Naive thymus-derived CD8-positive, alpha-beta T cell (primary cell): ENCODE results near the gene ATXN7L2. TPM values are rescaled to one million over a fixed set of nuclear protein-coding genes. Genes with fewer than 3 reads are reported as not detected.
"Not testable (repeated sequence)": the region's sequence is repeated elsewhere in the genome, so short reads cannot be mapped to it uniquely, and the experiment has no call there.

Experiments
- ATAC-seq, 2 donors: fragments of 150-1000 bp; cut with Tn5 transposase in 1 of 2; sonication (Bioruptor Pico), chemical (Tn5 transposase) in 1 of 2; 1 replicate in 1 of 2; 2 replicates in 1 of 2; pipeline ENCODE4 v1.10.0; 2021; ENCODE audit warnings: mild to moderate bottlenecking in 2 of 2, moderate library complexity in 2 of 2
- POLR2A ChIA-PET: fragments of 350-600 bp; sonication (Branson Sonifier 250); formaldehyde crosslinking; loops from one replicate; lab custom pipeline; 2021; ENCODE audit warnings: antibody characterized with exemption; lab: Charles Lee
- DNase-seq, 10 donors: peaks; one replicate each; pipeline versions ENCODE4 v3.0.0 to v3.0.0-alpha.2; 2020 to 2022
- H3K27ac Mint-ChIP-seq, 10 donors: one replicate each; pipeline ENCODE4 v1.8.0; 2020 to 2022; ENCODE audit warnings: mild to moderate bottlenecking in 10 of 10, mixed read lengths in 10 of 10, moderate library complexity in 4 of 10, inconsistent platforms in 1 of 10
- H3K27me3 Mint-ChIP-seq, 5 donors: one replicate each; pipeline ENCODE4 v1.8.0; 2021 to 2022; ENCODE audit warnings: mixed read lengths in 5 of 5
- H3K36me3 Mint-ChIP-seq, 3 donors: one replicate each; pipeline ENCODE4 v1.8.0; 2020 to 2022; ENCODE audit warnings: mixed read lengths in 3 of 3, mild to moderate bottlenecking in 2 of 3, inconsistent platforms in 1 of 3
- H3K4me1 Mint-ChIP-seq, 4 donors: one replicate each; pipeline ENCODE4 v1.8.0; 2021 to 2022; ENCODE audit warnings: mixed read lengths in 4 of 4
- H3K4me3 Mint-ChIP-seq, 10 donors: one replicate each; pipeline ENCODE4 v1.8.0; 2020 to 2022; ENCODE audit warnings: mild to moderate bottlenecking in 10 of 10, mixed read lengths in 10 of 10, moderate library complexity in 6 of 10, inconsistent platforms in 1 of 10
- H3K9me3 Mint-ChIP-seq, 9 donors: one replicate each; pipeline ENCODE4 v1.8.0; 2020 to 2022; ENCODE audit warnings: mixed read lengths in 9 of 9, mild to moderate bottlenecking in 3 of 9, inconsistent platforms in 1 of 9, moderate library complexity in 1 of 9
- polyA plus RNA-seq, 3 donors: library from polyadenylated mRNA; unstranded; fragments of 300-500 nt; fragmentation: Illumina TruSeq; gene quantifications; one replicate each; pipeline ENCODE4 v1.2.3, GENCODE V29; 2021
- total RNA-seq, 8 experiments: library from RNA in 2 of 8; stranded (reverse) in 2 of 8; gene quantifications; one replicate each; pipeline ENCODE4 v1.2.3 and lab custom pipeline; 2021 to 2026

Gene ATXN7L2
- total and polyA plus RNA-seq, 5 experiments from 2014 or later: 4.3 to 14.1 (median 10.7) TPM

GRCh38 chr1:109466452-109467300 is 17.0 kb upstream of the ATXN7L2 start, which contains the start of gene SYPL2:
Gene SYPL2, plus strand, starts transcription at chr1:109466546. Its CDS starts 298 bp downstream, at chr1:109466844.
- H3K27ac Mint-ChIP-seq: peak within 1 kb of the TSS in 2 of 10 donors; percentile 7 to 58

GRCh38 chr1:109467301-109467777 is 16.4 kb upstream of the ATXN7L2 start:
- no peaks in the 10 kb centered on the region for H3K36me3 Mint-ChIP-seq
- peaks cover 30 to 75% (median 52%) of the 10 kb centered on the region in 5 donors for H3K27me3 Mint-ChIP-seq
- H3K4me1 Mint-ChIP-seq: peaks cover 5 to 24% (median 11%) of the 10 kb centered on the region in 4 donors
- POLR2A ChIA-PET: no interaction called here
- H3K4me3 Mint-ChIP-seq: peak overlapping the region; percentile 28 to 83 (median 70)
- ATAC-seq (peak in 1 of 2 donors; percentile 36), DNase-seq (no peak)
- peak overlapping the region in 2 of 10 donors; percentile 7 to 58 for H3K27ac Mint-ChIP-seq
- H3K9me3 Mint-ChIP-seq: peaks cover 0 to 2% (median 0%) of the 10 kb centered on the region in 9 donors

More at GRCh38 chr1:109466452-109467300, 17.0 kb upstream of the ATXN7L2 start, which contains the start of gene SYPL2:
- peaks cover 35 to 78% (median 52%) of the 10 kb centered on the region in 5 donors for H3K27me3 Mint-ChIP-seq
- POLR2A ChIA-PET: no interaction called here
- H3K4me1 Mint-ChIP-seq: peaks cover 5 to 24% (median 11%) of the 10 kb centered on the region in 4 donors
- DNase-seq: peak in 4 of 10 donors; percentile 21 to 22 (median 21)
- no peaks in the 10 kb centered on the region for H3K36me3 Mint-ChIP-seq
- peaks cover 0 to 2% (median 0%) of the 10 kb centered on the region in 9 donors for H3K9me3 Mint-ChIP-seq
- peak; percentile 46 to 71 for ATAC-seq
- H3K4me3 Mint-ChIP-seq: peak within 1 kb of the TSS; percentile 66 to 88 (median 78)

DNA sequence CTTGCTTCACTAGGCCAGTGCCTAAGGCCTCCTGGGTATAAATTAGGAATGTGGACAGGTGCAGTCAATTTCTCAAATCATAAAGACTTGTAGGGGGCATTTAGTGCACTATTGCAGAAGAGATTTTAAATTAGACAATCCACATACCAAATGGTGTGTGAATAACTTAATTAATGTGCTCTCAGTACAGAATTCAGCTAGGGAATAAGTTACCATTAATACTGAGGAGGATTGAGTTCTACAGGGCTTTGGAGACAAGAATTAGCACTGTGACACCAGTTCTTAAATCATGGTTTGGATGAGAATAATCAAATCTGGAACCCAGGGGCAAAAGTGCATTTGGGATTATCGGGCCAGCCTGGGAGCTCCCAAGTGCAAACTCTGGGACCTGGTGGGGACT is 15.6 kb upstream of the ATXN7L2 start:
- POLR2A ChIA-PET: no interaction called here
- Mint-ChIP-seq H3K4me3 (peak overlapping the region in 7 of 10 donors; percentile 10 to 78 (median 65)), H3K9me3 (peaks cover 0 to 2% (median 0%) of the 10 kb centered on the region in 9 donors), H3K27me3 (peaks cover 26 to 72% (median 54%) of the 10 kb centered on the region in 5 donors), H3K36me3 (no peaks in the 10 kb centered on the region), H3K27ac (no peak overlapping the region), H3K4me1 (peaks cover 5 to 24% (median 11%) of the 10 kb centered on the region in 4 donors)
- DNase-seq (no peak), ATAC-seq (no peak)

GRCh38 chr1:109468903-109469302 is 14.8 kb upstream of the ATXN7L2 start:
- peaks cover 0 to 2% (median 0%) of the 10 kb centered on the region in 9 donors for H3K9me3 Mint-ChIP-seq
- DNase-seq (no peak), ATAC-seq (no peak)
- POLR2A ChIA-PET: interaction anchor here (0.7 to 0.8 kb wide), 2 partner anchors 8 to 63 kb away, joined by 3 read pairs; no protein-coding TSS in a partner anchor
- H3K27me3 Mint-ChIP-seq: peaks cover 26 to 76% (median 57%) of the 10 kb centered on the region in 5 donors
- no peaks in the 10 kb centered on the region for H3K36me3 Mint-ChIP-seq
- H3K4me1 Mint-ChIP-seq: peaks cover 5 to 24% (median 11%) of the 10 kb centered on the region in 4 donors
- H3K27ac Mint-ChIP-seq: no peak overlapping the region
- no peak overlapping the region for H3K4me3 Mint-ChIP-seq

- no peak for DNase-seq
- Mint-ChIP-seq H3K4me3 (no peak overlapping the region), H3K36me3 (no peaks in the 10 kb centered on the region), H3K4me1 (peaks cover 5 to 24% (median 11%) of the 10 kb centered on the region in 4 donors), H3K27ac (no peak overlapping the region), H3K27me3 (peaks cover 21 to 69% (median 55%) of the 10 kb centered on the region in 5 donors), H3K9me3 (peaks cover 0 to 2% (median 0%) of the 10 kb centered on the region in 9 donors)
- no peak for ATAC-seq
- POLR2A ChIA-PET: no interaction called here
These were observed 13.5 kb upstream of the ATXN7L2 start for GRCh38 chr1:109470245-109470644.

- Mint-ChIP-seq H3K36me3 (peaks cover 0 to 4% (median 0%) of the 10 kb centered on the region in 3 donors), H3K27me3 (peaks cover 14 to 76% (median 54%) of the 10 kb centered on the region in 5 donors), H3K4me1 (peaks cover 0 to 13% (median 3%) of the 10 kb centered on the region in 4 donors), H3K4me3 (no peak overlapping the region), H3K27ac (no peak overlapping the region), H3K9me3 (no peaks in the 10 kb centered on the region)
- POLR2A ChIA-PET: interaction anchor here (0.7 to 1.5 kb wide), 2 partner anchors 10 to 11 kb away, joined by 5 to 6 read pairs; partner anchors contain the start of gene ATXN7L2
- ATAC-seq: no peak
- no peak for DNase-seq
These were observed 10.9 kb upstream of the ATXN7L2 start for GRCh38 chr1:109472779-109473178.

DNA sequence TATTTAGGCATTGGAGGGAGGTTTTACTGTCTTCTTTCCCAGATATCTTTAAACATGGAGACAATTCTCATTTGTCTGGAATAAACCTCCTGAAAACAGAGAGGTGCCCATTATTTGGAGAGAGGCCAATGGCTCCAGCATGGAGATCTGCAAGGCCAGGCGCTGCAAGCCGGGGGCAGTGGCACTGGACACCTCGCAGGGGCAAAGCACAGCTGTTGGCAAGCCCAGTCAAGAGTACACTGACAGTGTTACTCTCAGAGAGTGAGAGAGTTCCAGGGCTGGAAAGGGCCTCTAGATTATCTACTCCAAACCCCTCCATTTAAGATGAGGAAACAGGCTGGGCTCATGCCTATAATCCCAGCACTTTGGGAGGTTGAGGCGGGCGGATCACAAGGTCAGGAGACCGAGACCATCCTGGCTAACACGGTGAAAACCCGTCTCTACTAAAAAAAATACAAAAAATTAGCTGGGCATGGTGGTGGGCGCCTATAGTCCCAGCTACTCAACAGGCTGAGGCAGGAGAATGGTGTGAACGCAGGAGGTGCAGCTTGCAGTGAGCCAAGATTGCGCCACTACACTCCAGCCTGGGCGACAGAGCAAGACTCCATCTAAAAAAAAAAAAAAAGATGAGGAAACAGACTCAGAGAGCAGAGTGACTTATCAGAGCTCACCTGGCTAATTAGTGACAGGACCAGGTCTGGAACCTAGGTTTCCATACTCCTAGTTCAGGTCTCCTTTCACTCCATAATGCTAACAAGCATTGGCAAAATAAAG is 10.2 kb upstream of the ATXN7L2 start:
- H3K4me1 Mint-ChIP-seq, H3K9me3 Mint-ChIP-seq, DNase-seq, ATAC-seq, H3K36me3 Mint-ChIP-seq, H3K4me3 Mint-ChIP-seq, H3K27ac Mint-ChIP-seq: not testable (repeated sequence)
- H3K27me3 Mint-ChIP-seq: peaks cover 7 to 76% (median 57%) of the 10 kb centered on the region in 5 donors
- POLR2A ChIA-PET: interaction anchor here (1.5 kb wide), 1 partner anchor 10 kb away, joined by 6 read pairs; the partner anchor contains the start of gene ATXN7L2

DNA sequence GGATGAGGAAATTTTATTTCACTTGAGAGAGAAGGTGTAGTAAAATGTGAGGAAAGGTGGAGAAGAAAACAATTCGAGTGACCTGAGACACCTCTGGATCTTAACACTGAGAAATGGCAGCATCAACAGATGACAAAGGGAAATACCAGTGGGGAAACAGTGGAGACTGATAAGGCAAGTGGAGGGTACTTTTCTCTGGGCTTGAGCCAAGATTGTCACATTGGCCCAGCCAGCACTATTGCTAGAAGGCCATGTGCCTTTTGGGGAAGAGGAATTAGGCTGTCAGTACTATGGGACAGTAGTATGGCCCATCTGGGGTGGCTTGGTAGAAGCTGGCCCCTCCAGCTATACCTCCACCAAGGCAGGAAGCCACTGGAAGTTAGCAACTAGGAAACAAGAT is 9.0 kb upstream of the ATXN7L2 start:
- peaks cover 0 to 4% (median 0%) of the 10 kb centered on the region in 3 donors for H3K36me3 Mint-ChIP-seq
- POLR2A ChIA-PET: no interaction called here
- DNase-seq (no peak), ATAC-seq (no peak)
- peaks cover 7 to 86% (median 61%) of the 10 kb centered on the region in 5 donors for H3K27me3 Mint-ChIP-seq
- H3K4me3 Mint-ChIP-seq: no peak overlapping the region
- peaks cover 0 to 7% (median 2%) of the 10 kb centered on the region in 4 donors for H3K4me1 Mint-ChIP-seq
- H3K27ac Mint-ChIP-seq: no peak overlapping the region
- no peaks in the 10 kb centered on the region for H3K9me3 Mint-ChIP-seq

- peaks cover 0 to 7% (median 2%) of the 10 kb centered on the region in 4 donors for H3K4me1 Mint-ChIP-seq
- H3K27ac Mint-ChIP-seq: no peak overlapping the region
- POLR2A ChIA-PET: no interaction called here
- DNase-seq (no peak), ATAC-seq (no peak)
- no peak overlapping the region for H3K4me3 Mint-ChIP-seq
- peaks cover 0 to 4% (median 0%) of the 10 kb centered on the region in 3 donors for H3K36me3 Mint-ChIP-seq
- no peaks in the 10 kb centered on the region for H3K9me3 Mint-ChIP-seq
- peaks cover 7 to 83% (median 57%) of the 10 kb centered on the region in 5 donors for H3K27me3 Mint-ChIP-seq
These were observed 8.4 kb upstream of the ATXN7L2 start for GRCh38 chr1:109475261-109475660.

DNA sequence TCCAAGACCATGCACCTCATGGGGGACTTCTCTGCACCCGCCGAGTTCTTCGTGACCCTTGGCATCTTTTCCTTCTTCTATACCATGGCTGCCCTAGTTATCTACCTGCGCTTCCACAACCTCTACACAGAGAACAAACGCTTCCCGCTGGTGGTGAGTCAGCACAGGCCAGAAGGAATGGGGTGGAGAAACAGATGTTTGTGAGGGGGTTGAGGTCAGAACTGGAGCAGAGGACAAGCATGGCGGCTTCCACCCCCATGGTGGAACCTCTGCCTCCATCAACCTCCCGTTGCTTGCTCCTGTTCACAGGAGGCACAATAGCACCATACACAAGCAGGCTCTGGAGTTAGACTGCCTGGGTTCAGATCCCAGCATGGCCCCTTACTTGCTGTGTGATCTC is 6.9 kb upstream of the ATXN7L2 start:
- Mint-ChIP-seq H3K4me3 (no peak overlapping the region), H3K27me3 (peaks cover 4 to 68% (median 46%) of the 10 kb centered on the region in 5 donors), H3K27ac (no peak overlapping the region), H3K36me3 (peaks cover 0 to 4% (median 0%) of the 10 kb centered on the region in 3 donors), H3K4me1 (peaks cover 0 to 7% (median 2%) of the 10 kb centered on the region in 4 donors), H3K9me3 (no peaks in the 10 kb centered on the region)
- POLR2A ChIA-PET: no interaction called here
- DNase-seq: no peak
- ATAC-seq: no peak

- H3K27me3 Mint-ChIP-seq: peaks cover 4 to 63% (median 40%) of the 10 kb centered on the region in 5 donors
- no peak overlapping the region for H3K27ac Mint-ChIP-seq
- no peak for ATAC-seq
- peaks cover 3 to 15% (median 9%) of the 10 kb centered on the region in 4 donors for H3K4me1 Mint-ChIP-seq
- peaks cover 0 to 4% (median 0%) of the 10 kb centered on the region in 3 donors for H3K36me3 Mint-ChIP-seq
- no peak for DNase-seq
- H3K4me3 Mint-ChIP-seq: no peak overlapping the region
- H3K9me3 Mint-ChIP-seq: no peaks in the 10 kb centered on the region
- POLR2A ChIA-PET: no interaction called here
These were observed 5.9 kb upstream of the ATXN7L2 start for GRCh38 chr1:109477821-109478220.

GRCh38 chr1:109478806-109479205 is 4.9 kb upstream of the ATXN7L2 start:
- POLR2A ChIA-PET: interaction anchor here (1.2 kb wide), 1 partner anchor 70 kb away, joined by 4 read pairs; the partner anchor contains the start of gene GNAI3
- no peak overlapping the region for H3K4me3 Mint-ChIP-seq
- H3K27ac Mint-ChIP-seq: no peak overlapping the region
- peaks cover 0 to 4% (median 0%) of the 10 kb centered on the region in 3 donors for H3K36me3 Mint-ChIP-seq
- peak in 5 of 10 donors; percentile 29 to 51 (median 39) for DNase-seq
- no peak for ATAC-seq
- peaks cover 4 to 53% (median 35%) of the 10 kb centered on the region in 5 donors for H3K27me3 Mint-ChIP-seq
- no peaks in the 10 kb centered on the region for H3K9me3 Mint-ChIP-seq
- peaks cover 8 to 23% (median 16%) of the 10 kb centered on the region in 4 donors for H3K4me1 Mint-ChIP-seq
